Neural cell (in vitro differentiated cells): ENCODE measurements around the gene RALGPS2. TPM values are rescaled to one million over a fixed set of nuclear protein-coding genes. Genes with fewer than 3 reads are reported as not detected.

ENCODE experiments used
- H2AFZ ChIP-seq: fragments of 200-600, 300-800 bp; sonication (generic), shearing (Covaris generic); 2 replicates; pipeline ENCODE4 v1.6.0; 2014; ENCODE audit warnings: low read depth, mild to moderate bottlenecking, antibody characterized with exemption, low read length, moderate library complexity
- H3F3A ChIP-seq: fragments of 200-600 bp; shearing (Covaris generic); 2 replicates; pipeline ENCODE4 v1.6.1; 2016; ENCODE audit warnings: mild to moderate bottlenecking, moderate library complexity, mixed read lengths, antibody characterized with exemption, low read length; ENCODE audit not compliant: insufficient read depth, poor library complexity, severe bottlenecking
- H3K27ac ChIP-seq: fragments of 200-600, 300-800 bp; sonication (generic), shearing (Covaris generic); 2 replicates; pipeline ENCODE4 v1.5.1; 2014; ENCODE audit warnings: mild to moderate bottlenecking, low read length, moderate library complexity
- H3K27me3 ChIP-seq: fragments of 300-800, 200-600 bp; sonication (generic), shearing (Covaris generic); 2 replicates; pipeline ENCODE4 v1.6.0; 2014; ENCODE audit warnings: mild to moderate bottlenecking, low read depth, low read length, moderate library complexity; ENCODE audit not compliant: insufficient read depth
- H3K36me3 ChIP-seq: fragments of 300-800, 200-600 bp; sonication (generic), shearing (Covaris generic); 2 replicates; pipeline ENCODE4 v1.5.1; 2014; ENCODE audit warnings: mild to moderate bottlenecking, antibody characterized with exemption, low read length, moderate library complexity; ENCODE audit not compliant: insufficient read depth
- H3K4me2 ChIP-seq: fragments of 300-800, 200-600 bp; sonication (generic), shearing (Covaris generic); 2 replicates; pipeline ENCODE4 v1.6.0; 2014; ENCODE audit warnings: mild to moderate bottlenecking, low read length
- H3K4me3 ChIP-seq: fragments of 300-800, 200-600 bp; sonication (generic), shearing (Covaris generic); 2 replicates; pipeline ENCODE4 v1.5.1; 2014; ENCODE audit warnings: mild to moderate bottlenecking, low read length, moderate library complexity
- H3K79me2 ChIP-seq: fragments of 200-600 bp; shearing (Covaris generic); replicated peaks from 2 replicates; pipeline ENCODE4 v1.6.0; 2014; ENCODE audit warnings: mild to moderate bottlenecking, low read length, moderate library complexity; ENCODE audit not compliant: insufficient read depth
- H3K9ac ChIP-seq: fragments of 300-800, 200-600 bp; sonication (generic), shearing (Covaris generic); 2 replicates; pipeline ENCODE4 v1.6.1; 2016; ENCODE audit warnings: mild to moderate bottlenecking, low read length, mixed read lengths
- H3K9me2 ChIP-seq: fragments of 200-600 bp; shearing (Covaris generic); 2 replicates; pipeline ENCODE4 v1.6.1; 2016; ENCODE audit warnings: mild to moderate bottlenecking, low read length, mixed read lengths; ENCODE audit not compliant: insufficient read depth
- H3K9me3 ChIP-seq: fragments of 200-600, 300-800 bp; sonication (generic), shearing (Covaris generic); 2 replicates; pipeline ENCODE4 v1.6.1; 2016; ENCODE audit warnings: mild to moderate bottlenecking, mixed run types, low read length, moderate library complexity, mixed read lengths
- H4K20me1 ChIP-seq: fragments of 200-600 bp; shearing (Covaris generic); 2 replicates; pipeline ENCODE4 v1.6.1; 2016; ENCODE audit warnings: mild to moderate bottlenecking, mixed run types; ENCODE audit not compliant: insufficient read depth
- EP300 ChIP-seq: fragments of 450-650 bp; conservative IDR thresholded peaks from 2 replicates; pipeline ENCODE4 v1.6.1; 2014; ENCODE audit warnings: antibody characterized with exemption, mild to moderate bottlenecking, moderate library complexity; ENCODE audit not compliant: poor library complexity, severe bottlenecking
- EZH2 ChIP-seq: fragments of 200-600, 300-800 bp; shearing (Covaris generic), sonication (generic); IDR thresholded peaks from 2 replicates; pipeline ENCODE4 v1.6.1; 2014; ENCODE audit warnings: antibody characterized with exemption, low read length, borderline replicate concordance, mild to moderate bottlenecking; ENCODE audit not compliant: insufficient read depth, poor library complexity, severe bottlenecking
- MXI1 ChIP-seq: fragments of 450-650 bp; conservative IDR thresholded peaks from 2 replicates; pipeline ENCODE4 v1.6.1; 2014; ENCODE audit warnings: antibody characterized with exemption, mild to moderate bottlenecking; ENCODE audit not compliant: poor library complexity, severe bottlenecking
- POLR2AphosphoS5 ChIP-seq: IDR thresholded peaks from 2 replicates; pipeline ENCODE4 v1.6.1; 2012
- SMC3 ChIP-seq: fragments of 450-650 bp; conservative IDR thresholded peaks from 2 replicates; pipeline ENCODE4 v1.6.1; 2014; ENCODE audit warnings: antibody characterized with exemption, mild to moderate bottlenecking, moderate library complexity; ENCODE audit not compliant: poor library complexity
- TAF1 ChIP-seq: IDR thresholded peaks from 2 replicates; pipeline ENCODE4 v1.6.1; 2012; ENCODE audit warnings: low read depth
- polyA plus RNA-seq: library from polyadenylated mRNA; depleted of rRNA; stranded (reverse); fragments of >200 nt; gene quantifications from 2 replicates; pipeline ENCODE4 v1.2.3, GENCODE V29; 2014
- TF ChIP-seq, protein P1 (sequence below): fragments of 450-650 bp; IDR thresholded peaks from 2 replicates; pipeline ENCODE4 v1.5.1; 2014; ENCODE audit warnings: antibody characterized with exemption, mild to moderate bottlenecking, moderate library complexity; ENCODE audit not compliant: poor library complexity, severe bottlenecking
- TF ChIP-seq, protein P2 (sequence below): IDR thresholded peaks from 2 replicates; pipeline ENCODE4 v1.6.1; 2012; ENCODE audit warnings: borderline replicate concordance

Gene RALGPS2
- polyA plus RNA-seq, 1 donor from 2014 or later, result 26.6 TPM

DNA sequence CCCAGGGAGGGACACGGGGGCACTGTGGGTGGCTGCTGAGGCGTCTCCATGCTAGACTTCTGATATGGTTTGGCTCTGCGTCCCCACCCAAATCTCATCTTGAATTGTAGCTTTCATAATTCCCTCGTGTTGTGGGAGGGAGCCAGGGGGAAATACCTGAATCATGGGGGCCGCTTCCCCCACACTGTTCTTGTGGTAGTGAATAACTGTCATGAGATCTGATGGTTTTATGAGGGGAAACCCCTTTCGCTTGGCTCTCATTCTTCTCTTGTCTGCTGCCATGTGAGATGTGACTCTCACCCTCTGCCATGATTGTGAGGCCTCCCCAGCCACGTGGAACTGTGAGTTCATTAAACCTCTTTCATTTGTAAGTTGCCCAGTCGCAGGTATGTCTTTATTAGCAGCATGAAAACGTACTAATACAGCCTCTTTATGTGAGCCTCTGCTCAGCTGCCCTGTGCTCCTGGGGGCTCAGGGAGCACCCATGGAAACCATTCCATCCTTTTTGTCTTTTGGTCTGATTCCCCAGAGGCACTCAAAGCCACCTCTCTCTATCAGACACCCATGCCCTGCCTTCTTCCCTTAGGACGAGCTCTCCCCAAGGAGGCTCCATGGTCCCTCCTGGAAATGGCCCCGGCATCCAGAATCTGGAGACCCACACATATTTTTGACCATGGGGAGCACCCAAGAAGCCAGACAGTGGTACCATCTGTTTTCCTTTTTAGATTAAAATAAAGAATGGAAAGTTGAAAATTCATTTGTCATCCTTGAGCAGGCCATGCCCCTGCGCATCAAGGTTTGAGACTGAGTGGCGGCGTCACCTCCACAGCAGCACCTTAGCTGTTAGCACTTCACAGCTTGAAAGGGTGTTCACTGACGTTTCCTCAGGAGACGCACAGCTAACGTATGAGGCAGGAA lies 234.8 kb downstream of the RALGPS2 start:
- Histone ChIP-seq H3K4me3 (no peak overlapping the region), H3K36me3 (no peaks in the 10 kb centered on the region), H4K20me1 (no peaks in the 10 kb centered on the region), H3K79me2 (no peaks in the 10 kb centered on the region), H3K9me2 (no peaks in the 10 kb centered on the region), H3K4me2 (no peak overlapping the region), H2AFZ (no peak overlapping the region), H3F3A (no peaks in the 10 kb centered on the region), H3K27me3 (no peaks in the 10 kb centered on the region), H3K27ac (no peak overlapping the region), H3K9ac (no peak overlapping the region), H3K9me3 (no peaks in the 10 kb centered on the region)
- TF ChIP-seq, protein P1, sequence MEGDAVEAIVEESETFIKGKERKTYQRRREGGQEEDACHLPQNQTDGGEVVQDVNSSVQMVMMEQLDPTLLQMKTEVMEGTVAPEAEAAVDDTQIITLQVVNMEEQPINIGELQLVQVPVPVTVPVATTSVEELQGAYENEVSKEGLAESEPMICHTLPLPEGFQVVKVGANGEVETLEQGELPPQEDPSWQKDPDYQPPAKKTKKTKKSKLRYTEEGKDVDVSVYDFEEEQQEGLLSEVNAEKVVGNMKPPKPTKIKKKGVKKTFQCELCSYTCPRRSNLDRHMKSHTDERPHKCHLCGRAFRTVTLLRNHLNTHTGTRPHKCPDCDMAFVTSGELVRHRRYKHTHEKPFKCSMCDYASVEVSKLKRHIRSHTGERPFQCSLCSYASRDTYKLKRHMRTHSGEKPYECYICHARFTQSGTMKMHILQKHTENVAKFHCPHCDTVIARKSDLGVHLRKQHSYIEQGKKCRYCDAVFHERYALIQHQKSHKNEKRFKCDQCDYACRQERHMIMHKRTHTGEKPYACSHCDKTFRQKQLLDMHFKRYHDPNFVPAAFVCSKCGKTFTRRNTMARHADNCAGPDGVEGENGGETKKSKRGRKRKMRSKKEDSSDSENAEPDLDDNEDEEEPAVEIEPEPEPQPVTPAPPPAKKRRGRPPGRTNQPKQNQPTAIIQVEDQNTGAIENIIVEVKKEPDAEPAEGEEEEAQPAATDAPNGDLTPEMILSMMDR, result no peak
- TF ChIP-seq TAF1 (no peak), SMC3 (no peak), MXI1 (no peak), EP300 (no peak), POLR2AphosphoS5 (no peak), EZH2 (no peak)
- TF ChIP-seq, protein P2, sequence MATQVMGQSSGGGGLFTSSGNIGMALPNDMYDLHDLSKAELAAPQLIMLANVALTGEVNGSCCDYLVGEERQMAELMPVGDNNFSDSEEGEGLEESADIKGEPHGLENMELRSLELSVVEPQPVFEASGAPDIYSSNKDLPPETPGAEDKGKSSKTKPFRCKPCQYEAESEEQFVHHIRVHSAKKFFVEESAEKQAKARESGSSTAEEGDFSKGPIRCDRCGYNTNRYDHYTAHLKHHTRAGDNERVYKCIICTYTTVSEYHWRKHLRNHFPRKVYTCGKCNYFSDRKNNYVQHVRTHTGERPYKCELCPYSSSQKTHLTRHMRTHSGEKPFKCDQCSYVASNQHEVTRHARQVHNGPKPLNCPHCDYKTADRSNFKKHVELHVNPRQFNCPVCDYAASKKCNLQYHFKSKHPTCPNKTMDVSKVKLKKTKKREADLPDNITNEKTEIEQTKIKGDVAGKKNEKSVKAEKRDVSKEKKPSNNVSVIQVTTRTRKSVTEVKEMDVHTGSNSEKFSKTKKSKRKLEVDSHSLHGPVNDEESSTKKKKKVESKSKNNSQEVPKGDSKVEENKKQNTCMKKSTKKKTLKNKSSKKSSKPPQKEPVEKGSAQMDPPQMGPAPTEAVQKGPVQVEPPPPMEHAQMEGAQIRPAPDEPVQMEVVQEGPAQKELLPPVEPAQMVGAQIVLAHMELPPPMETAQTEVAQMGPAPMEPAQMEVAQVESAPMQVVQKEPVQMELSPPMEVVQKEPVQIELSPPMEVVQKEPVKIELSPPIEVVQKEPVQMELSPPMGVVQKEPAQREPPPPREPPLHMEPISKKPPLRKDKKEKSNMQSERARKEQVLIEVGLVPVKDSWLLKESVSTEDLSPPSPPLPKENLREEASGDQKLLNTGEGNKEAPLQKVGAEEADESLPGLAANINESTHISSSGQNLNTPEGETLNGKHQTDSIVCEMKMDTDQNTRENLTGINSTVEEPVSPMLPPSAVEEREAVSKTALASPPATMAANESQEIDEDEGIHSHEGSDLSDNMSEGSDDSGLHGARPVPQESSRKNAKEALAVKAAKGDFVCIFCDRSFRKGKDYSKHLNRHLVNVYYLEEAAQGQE, result no peak

DNA sequence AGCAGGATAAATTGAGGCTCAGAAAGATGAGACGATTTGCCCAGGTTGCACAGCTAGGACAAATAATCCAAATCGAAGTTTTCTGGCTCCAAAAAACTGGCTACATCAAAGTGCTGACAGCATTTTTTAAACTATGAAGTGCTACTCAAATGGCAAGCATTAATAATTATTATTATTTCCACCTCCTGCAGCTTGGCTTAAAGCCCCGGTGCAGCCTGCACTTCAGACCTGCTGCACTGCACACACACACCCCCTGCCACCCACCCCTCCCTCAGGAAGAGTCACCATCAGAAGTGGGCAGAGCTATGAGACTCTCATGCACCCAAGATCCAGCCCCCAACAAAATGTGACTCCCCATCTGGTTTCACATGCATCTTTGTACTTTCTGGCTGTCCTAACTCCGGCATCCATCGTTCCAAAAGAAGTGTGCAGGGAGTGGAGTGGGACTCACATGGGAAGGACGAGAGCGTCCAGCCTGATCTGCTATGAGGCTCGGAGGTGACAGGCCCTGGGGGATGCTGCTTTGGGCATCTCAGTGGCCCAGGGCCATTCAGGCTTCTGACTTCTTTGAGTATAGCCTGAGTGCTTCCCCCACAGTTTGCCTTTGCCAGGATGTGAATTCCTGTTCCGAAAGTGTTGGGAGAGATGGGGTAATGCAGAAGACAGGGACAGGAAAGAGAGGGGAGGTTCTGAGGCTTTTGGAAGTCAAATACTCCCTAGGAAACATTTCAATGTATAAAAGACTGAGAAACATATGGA lies 235.6 kb downstream of the RALGPS2 start:
- H3K36me3 ChIP-seq, result no peaks in the 10 kb centered on the region
- H3K27ac ChIP-seq, result no peak overlapping the region
- H3K4me2 ChIP-seq, result no peak overlapping the region
- no peaks in the 10 kb centered on the region for H4K20me1 ChIP-seq
- H2AFZ ChIP-seq, result no peak overlapping the region
- no peaks in the 10 kb centered on the region for H3K9me2 ChIP-seq
- H3K79me2 ChIP-seq, result no peaks in the 10 kb centered on the region
- no peaks in the 10 kb centered on the region for H3K27me3 ChIP-seq
- no peaks in the 10 kb centered on the region for H3K9me3 ChIP-seq
- no peaks in the 10 kb centered on the region for H3F3A ChIP-seq
- no peak for TF ChIP-seq EP300
- H3K4me3 ChIP-seq, result no peak overlapping the region
- no peak overlapping the region for H3K9ac ChIP-seq
